ENCODE data around the gene CHEK2. TPM values are rescaled to one million over a fixed set of nuclear protein-coding genes. Genes with fewer than 3 reads are reported as not detected.

The CHEK2 gene
- total RNA-seq: 10 to 100 TPM; 15.4 to 17.3 TPM

DNA sequence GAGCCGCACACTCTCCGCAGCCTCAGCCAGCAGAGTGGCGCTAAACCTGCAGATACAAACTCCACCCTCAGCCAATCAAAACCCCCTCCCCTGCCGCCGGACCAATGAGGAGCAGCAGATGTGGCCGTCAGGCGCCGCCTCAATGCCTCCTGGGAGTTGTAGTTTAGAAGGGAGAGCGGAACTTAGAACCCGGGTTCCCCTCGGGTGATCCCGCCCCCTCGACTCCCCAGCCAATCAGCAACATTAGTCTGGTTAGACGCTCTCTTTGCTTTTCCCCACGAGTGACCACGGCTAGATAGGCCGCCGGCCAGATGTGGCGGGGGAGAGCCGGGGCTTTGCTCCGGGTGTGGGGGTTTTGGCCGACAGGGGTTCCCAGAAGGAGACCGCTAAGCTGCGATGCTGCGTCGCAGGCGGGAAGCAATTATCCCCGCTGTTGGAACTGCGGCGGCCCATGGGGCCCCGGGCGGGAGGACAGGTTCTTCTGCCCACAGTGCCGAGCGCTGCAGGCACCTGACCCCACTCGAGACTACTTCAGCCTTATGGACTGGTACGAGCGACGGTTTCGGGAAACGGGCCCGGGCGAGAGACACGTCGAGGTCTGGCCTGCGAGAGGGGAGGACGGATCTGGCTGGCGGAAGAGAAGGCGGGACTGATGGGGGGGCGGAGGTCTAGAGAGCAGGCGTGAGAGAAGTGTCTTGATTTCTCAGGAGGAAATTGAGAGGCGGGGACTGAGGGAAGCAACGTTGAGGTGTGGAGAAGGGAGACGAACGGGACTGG is at the start of gene CHEK2, which contains the start of gene HSCB:
Gene CHEK2, minus strand, starts transcription at position 36 of the 777 bp plus-strand sequence. CDS start 7,099 bp downstream, outside the sequence.
Gene HSCB, plus strand, starts transcription at position 255 of the 777 bp plus-strand sequence. Its CDS starts 57 bp downstream, at position 312.
- ChIA-PET POLR2A (interaction anchor here (0.5 to 1.8 kb wide), 2 partner anchors 32 to 58 kb away, joined by 3 to 13 read pairs; partner anchors contain the start of gene XBP1), CTCF (interaction anchor here (0.6 to 1.0 kb wide), 3 partner anchors 62 to 823 kb away, joined by 3 read pairs; partner anchors contain the start of genes PITPNB and TTC28)
- Mint-ChIP-seq H3K27me3 (no peaks in the 10 kb centered on the region), H3K36me3 (ENCODE audit: low read depth) (peaks cover 28% of the 10 kb centered on the region), H3K4me3 (peak within 1 kb of the TSS; percentile 94), H3K9me3 (no peaks in the 10 kb centered on the region), H3K4me1 (ENCODE audit: low read depth) (peaks cover 22% of the 10 kb centered on the region), H3K27ac (peak within 1 kb of the TSS; percentile 96)
- TF ChIP-seq, protein P1, sequence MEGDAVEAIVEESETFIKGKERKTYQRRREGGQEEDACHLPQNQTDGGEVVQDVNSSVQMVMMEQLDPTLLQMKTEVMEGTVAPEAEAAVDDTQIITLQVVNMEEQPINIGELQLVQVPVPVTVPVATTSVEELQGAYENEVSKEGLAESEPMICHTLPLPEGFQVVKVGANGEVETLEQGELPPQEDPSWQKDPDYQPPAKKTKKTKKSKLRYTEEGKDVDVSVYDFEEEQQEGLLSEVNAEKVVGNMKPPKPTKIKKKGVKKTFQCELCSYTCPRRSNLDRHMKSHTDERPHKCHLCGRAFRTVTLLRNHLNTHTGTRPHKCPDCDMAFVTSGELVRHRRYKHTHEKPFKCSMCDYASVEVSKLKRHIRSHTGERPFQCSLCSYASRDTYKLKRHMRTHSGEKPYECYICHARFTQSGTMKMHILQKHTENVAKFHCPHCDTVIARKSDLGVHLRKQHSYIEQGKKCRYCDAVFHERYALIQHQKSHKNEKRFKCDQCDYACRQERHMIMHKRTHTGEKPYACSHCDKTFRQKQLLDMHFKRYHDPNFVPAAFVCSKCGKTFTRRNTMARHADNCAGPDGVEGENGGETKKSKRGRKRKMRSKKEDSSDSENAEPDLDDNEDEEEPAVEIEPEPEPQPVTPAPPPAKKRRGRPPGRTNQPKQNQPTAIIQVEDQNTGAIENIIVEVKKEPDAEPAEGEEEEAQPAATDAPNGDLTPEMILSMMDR (IDR thresholded peaks at IDR 0.05): no peak
- peak; percentile 92 for ATAC-seq
- intact Hi-C loops (cut with micrococcal nuclease): no loop called here
- peak; percentile 99 for DNase-seq

DNA sequence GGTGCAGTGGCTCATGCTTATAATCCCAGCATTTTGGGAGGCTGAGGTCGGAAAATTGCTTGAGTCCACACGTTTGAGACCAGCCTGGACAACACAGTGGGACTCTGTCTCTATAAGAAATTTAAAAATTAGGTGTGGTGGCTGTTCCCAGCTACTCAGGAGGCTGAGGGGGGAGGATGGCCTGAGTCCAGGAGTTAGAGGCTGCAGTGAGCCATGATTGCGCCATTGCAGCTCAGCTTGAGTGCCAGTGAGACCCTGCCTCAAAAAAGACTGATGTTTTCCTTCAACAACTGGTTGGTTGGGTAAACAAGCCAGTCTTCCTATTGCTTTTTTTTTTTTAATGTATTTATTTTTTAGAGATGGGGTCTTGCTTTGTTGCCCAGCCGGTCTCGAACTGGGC is 49.5 kb upstream of the CHEK2 start:
- POLR2A ChIA-PET: interaction anchor here (1.2 to 3.5 kb wide), 4 partner anchors 9 to 38 kb away, joined by 3 to 14 read pairs (median 4); partner anchors contain the start of gene XBP1
- intact Hi-C loops (cut with micrococcal nuclease): no loop called here
- ATAC-seq (no peak), DNase-seq (no peak)
- Mint-ChIP-seq H3K36me3 (ENCODE audit: low read depth) (peaks cover 36% of the 10 kb centered on the region), H3K9me3 (no peaks in the 10 kb centered on the region), H3K27ac (no peak overlapping the region), H3K4me3 (no peak overlapping the region), H3K27me3 (no peaks in the 10 kb centered on the region), H3K4me1 (ENCODE audit: low read depth) (peaks cover 45% of the 10 kb centered on the region)
- TF ChIP-seq, protein P1 (IDR thresholded peaks at IDR 0.05): no peak
- CTCF ChIA-PET: interaction anchor here (0.6 to 3.9 kb wide), 5 partner anchors 14 to 919 kb away, joined by 3 to 32 read pairs (median 5); partner anchors contain the start of gene CCDC117

DNA sequence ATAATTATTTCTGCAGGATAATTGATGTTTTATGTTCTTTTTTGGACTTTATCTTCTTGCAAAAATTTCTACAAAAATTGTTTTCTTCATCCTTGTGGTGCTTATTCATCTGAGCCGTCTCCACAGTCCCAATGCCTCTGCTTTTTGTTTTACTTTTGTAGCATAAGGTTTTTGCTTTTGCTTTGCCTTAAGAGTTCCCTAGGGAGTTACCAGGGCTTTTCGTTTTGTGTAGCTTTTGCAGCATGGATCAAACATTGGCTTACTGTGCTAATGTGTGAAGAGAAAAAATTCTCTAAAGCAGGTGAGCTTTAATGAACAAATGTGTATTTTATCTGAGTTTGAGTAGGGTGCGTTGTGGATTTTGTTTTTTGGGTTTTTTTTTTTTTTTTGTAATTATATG is 47.0 kb upstream of the CHEK2 start:
- H3K4me3 Mint-ChIP-seq: no peak overlapping the region
- H3K27me3 Mint-ChIP-seq: no peaks in the 10 kb centered on the region
- H3K4me1 Mint-ChIP-seq (ENCODE audit: low read depth): peaks cover 23% of the 10 kb centered on the region
- CTCF ChIA-PET: interaction anchor here (0.6 to 2.8 kb wide), 5 partner anchors 15 to 457 kb away, joined by 3 to 9 read pairs (median 3); no protein-coding TSS in a partner anchor
- POLR2A ChIA-PET: interaction anchor here (1.1 to 1.5 kb wide), 2 partner anchors 9 to 11 kb away, joined by 3 to 5 read pairs; partner anchors contain the start of gene XBP1
- TF ChIP-seq, protein P1 (IDR thresholded peaks at IDR 0.05): no peak
- H3K9me3 Mint-ChIP-seq: no peaks in the 10 kb centered on the region
- intact Hi-C loops (cut with micrococcal nuclease): no loop called here
- no peak for DNase-seq
- peaks cover 30% of the 10 kb centered on the region for H3K36me3 Mint-ChIP-seq (ENCODE audit: low read depth)
- H3K27ac Mint-ChIP-seq: no peak overlapping the region
- no peak for ATAC-seq

DNA sequence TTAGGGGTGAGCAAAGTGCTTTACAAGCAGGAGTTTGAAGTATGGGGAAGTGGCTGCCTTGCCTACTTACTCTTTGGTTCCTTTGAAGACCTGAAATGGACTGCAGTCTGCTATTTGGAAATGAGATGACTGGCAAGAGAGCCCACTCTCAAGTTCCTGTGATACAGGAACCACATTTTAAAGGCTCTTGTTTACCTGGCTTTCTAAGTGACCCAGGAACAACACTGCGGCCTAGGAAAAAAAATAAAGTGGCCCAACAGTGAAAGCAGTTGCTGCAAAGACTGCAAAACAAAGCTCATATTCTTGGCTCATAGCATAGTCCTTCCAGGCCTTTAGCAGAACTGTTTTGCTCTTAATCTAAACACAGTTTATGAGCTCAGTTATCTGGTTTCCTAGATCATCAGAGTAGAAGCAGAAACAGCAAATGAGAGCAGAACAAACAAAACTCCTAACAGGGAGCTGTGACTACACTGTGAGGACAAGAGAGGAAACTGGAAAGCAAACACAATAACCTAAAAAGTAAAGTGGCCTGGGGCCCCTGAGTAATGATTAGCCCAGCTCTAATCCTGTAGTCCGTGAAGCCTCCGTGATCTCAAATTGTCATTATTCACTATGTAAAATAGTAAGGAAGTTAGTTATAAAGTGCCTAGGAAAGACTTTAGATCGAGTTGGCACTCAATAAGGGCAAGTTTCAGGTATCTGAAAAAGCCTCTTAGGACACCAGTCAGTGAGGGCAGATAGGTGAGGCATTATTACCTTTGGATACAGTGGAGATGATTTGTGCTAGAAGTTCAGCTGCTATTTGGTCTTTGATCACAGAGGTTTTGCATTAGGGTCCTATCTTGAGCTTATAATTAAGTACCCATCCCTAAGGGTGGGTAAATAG is 42.4 kb upstream of the CHEK2 start:
- Mint-ChIP-seq H3K27ac (no peak overlapping the region), H3K9me3 (no peaks in the 10 kb centered on the region), H3K4me1 (ENCODE audit: low read depth) (peaks cover 11% of the 10 kb centered on the region), H3K4me3 (no peak overlapping the region), H3K27me3 (no peaks in the 10 kb centered on the region), H3K36me3 (ENCODE audit: low read depth) (peaks cover 38% of the 10 kb centered on the region)
- ChIA-PET CTCF (interaction anchor here (0.6 to 1.9 kb wide), 5 partner anchors 10 to 257 kb away, joined by 3 to 7 read pairs (median 3); no protein-coding TSS in a partner anchor), POLR2A (no interaction called here)
- TF ChIP-seq, protein P1 (IDR thresholded peaks at IDR 0.05): no peak
- no peak for ATAC-seq
- DNase-seq: no peak
- intact Hi-C loops (cut with micrococcal nuclease): no loop called here
